Stimulated activated CD8-positive, alpha-beta memory T cell treated with anti-CD3 and anti-CD28 coated beads, Interleukin-12 subunit alpha, Interleukin-12 subunit beta, amount 100 ng/mL, for 4 hours (primary cell): ENCODE data around the gene CFHR4.
"Not testable (repeated sequence)": the region's sequence is repeated elsewhere in the genome, so short reads cannot be mapped to it uniquely, and the experiment has no call there.

Experiments used
- DNase-seq: peaks from one replicate; pipeline ENCODE4 v3.0.0-alpha.2; 2020; ENCODE audit warnings: low read depth

The CFHR4 gene

GRCh38 chr1:196887515-196888239, at the start of gene CFHR4:
Gene CFHR4 (plus strand): TSS chr1:196888052. CDS start chr1:196888151, 99 bp downstream.
- DNase-seq = no peak

- not testable (repeated sequence) for DNase-seq
Observed at GRCh38 chr1:196849613-196850492, 38.0 kb upstream of the CFHR4 start.

- no peak for DNase-seq
Observed at GRCh38 chr1:196856053-196856452, 31.8 kb upstream of the CFHR4 start.

- no peak for DNase-seq
Observed at GRCh38 chr1:196857188-196857587, 30.7 kb upstream of the CFHR4 start.

- DNase-seq = no peak
Observed at GRCh38 chr1:196858811-196859210, 29.0 kb upstream of the CFHR4 start.

GRCh38 chr1:196860323-196860884, 27.4 kb upstream of the CFHR4 start:
- DNase-seq = no peak

GRCh38 chr1:196861429-196861828, 26.4 kb upstream of the CFHR4 start:
- DNase-seq = no peak

- DNase-seq = no peak
Observed at GRCh38 chr1:196866974-196867373, 20.9 kb upstream of the CFHR4 start.

GRCh38 chr1:196873385-196873784, 14.5 kb upstream of the CFHR4 start:
- DNase-seq = no peak

GRCh38 chr1:196875935-196876334, 11.9 kb upstream of the CFHR4 start:
- no peak for DNase-seq

- DNase-seq = no peak
Observed at GRCh38 chr1:196877964-196878363, 9.9 kb upstream of the CFHR4 start.

- DNase-seq = not testable (repeated sequence)
Observed at GRCh38 chr1:196886560-196886959, 1.3 kb upstream of the CFHR4 start.

GRCh38 chr1:196890668-196891067, 2.8 kb downstream of the CFHR4 start:
- no peak for DNase-seq

GRCh38 chr1:196891251-196891650, 3.4 kb downstream of the CFHR4 start:
- no peak for DNase-seq

- DNase-seq = no peak
Observed at GRCh38 chr1:196896355-196896754, 8.5 kb downstream of the CFHR4 start.

- no peak for DNase-seq
Observed at GRCh38 chr1:196897158-196897828, 9.4 kb downstream of the CFHR4 start.

GRCh38 chr1:196902344-196902743, 14.5 kb downstream of the CFHR4 start:
- no peak for DNase-seq

GRCh38 chr1:196910215-196910614, 22.4 kb downstream of the CFHR4 start:
- DNase-seq = no peak

- DNase-seq = not testable (repeated sequence)
Observed at GRCh38 chr1:196912283-196912682, 24.4 kb downstream of the CFHR4 start.

GRCh38 chr1:196926839-196927238, 39.0 kb downstream of the CFHR4 start:
- not testable (repeated sequence) for DNase-seq

GRCh38 chr1:196932853-196933252, 45.0 kb downstream of the CFHR4 start:
- DNase-seq = not testable (repeated sequence)

GRCh38 chr1:196933531-196934189, 45.8 kb downstream of the CFHR4 start:
- no peak for DNase-seq
